GM19467 (cell line): ENCODE measurements around the gene ZFHX3.

Source experiments
- ATAC-seq: cut with Tn5 transposase; IDR thresholded peaks from one replicate; pipeline ENCODE4 v1.9.1; 2021; ENCODE audit warnings: mild to moderate bottlenecking, moderate library complexity; ENCODE audit not compliant: unreplicated experiment

ZFHX3 gene

DNA sequence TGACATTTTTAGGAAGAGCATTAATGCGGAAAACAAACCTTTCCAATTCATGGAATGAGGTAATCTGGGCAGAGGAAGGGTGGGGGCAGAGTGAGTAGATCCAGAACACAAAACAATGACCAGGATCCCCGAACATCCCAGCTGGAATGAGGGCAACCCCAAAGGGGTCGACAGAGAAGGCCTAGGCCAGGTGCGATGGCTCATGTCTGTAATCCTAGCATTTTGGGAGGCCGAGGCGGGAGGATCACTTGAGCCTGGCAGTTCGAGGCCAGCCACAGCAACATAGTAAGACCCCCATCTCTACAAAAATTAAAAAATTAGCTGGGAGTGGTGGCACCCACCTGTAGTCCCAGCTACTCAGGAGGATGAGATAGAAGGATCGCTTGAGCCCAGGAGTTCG lies 64.7 kb downstream of the ZFHX3 start:
- no peak for ATAC-seq

GRCh38 chr16:72979974-72980373 lies 68.0 kb downstream of the ZFHX3 start:
- no peak for ATAC-seq

DNA sequence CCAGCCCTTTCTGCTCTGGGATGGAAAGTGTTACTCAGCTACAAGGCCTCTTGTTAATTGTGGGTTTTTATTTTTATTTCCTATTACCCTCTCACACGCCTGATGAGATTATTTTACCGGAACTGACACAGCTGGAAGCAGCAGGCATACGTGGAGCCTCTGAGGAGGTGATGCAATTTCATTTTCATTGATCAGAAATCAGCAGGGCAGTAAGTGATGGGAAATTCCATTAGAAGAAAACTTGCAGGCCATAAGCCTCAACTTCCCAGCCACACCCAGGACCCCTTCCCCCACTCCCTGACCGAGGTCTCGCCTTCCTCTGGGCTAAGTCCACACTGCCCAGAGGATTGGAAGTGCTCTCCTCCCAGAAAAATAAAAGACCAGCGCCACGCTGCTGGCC lies 69.7 kb downstream of the ZFHX3 start:
- ATAC-seq, result no peak

GRCh38 chr16:72977127-72977526 lies 70.8 kb downstream of the ZFHX3 start:
- no peak for ATAC-seq

DNA sequence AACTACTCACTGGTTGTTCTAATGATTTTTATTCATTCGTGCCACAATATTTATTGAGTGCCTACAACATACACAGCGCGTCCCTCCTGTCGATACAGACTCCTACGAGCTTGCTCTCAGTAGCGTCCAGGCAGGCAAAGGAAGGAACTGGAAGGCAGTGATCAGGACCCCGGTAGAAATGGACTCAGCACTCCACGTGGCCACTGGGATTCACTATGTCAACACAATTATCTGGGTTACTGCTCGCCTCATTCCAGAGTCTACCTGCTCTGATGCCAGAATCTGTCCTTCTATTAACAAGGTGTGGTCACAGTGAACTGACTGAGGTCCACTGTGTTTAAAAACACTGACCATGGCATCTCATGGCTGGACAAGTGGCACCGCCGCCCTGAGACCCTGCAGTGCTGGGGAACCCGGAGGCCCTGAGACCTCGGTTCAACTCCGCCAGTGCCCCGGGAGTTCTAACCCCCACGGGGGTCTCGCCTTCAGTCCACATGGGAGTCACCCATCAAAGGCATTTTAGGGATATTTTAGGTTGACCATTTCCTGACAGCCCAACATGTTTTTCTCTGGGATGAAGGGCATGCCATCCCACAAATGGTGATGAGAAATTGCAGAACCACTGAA lies 71.4 kb downstream of the ZFHX3 start:
- no peak for ATAC-seq

GRCh38 chr16:72975809-72976437 lies 72.0 kb downstream of the ZFHX3 start:
- no peak for ATAC-seq

DNA sequence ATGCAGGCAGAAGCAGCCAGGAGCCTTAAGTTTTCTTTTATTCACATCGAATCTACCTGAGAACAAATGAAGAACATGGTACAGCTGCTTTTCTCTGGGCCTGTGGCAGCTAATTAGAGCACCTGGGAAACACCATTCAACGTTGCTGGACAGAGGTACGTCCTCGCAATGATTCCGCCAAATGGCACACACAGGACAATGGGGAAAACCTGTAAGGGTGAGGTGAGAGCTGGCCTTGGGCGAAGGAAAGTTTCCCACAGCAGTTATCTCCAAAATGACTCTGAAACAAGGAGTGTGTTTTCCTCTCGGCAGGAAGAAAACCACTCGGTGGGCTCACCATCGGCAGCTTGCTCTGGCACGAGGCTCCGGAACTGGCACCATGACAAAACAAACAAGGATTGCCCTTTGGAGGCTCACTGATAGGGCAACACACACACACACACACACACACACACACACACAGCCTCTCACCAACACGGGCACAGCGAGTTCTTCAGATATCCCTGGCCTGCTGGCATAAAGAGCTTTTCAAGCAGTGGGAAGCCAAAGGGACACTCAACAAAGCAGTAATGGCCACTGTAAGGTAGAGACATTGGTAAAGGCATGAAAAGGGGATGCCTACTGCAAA lies 73.7 kb downstream of the ZFHX3 start:
- no peak for ATAC-seq

DNA sequence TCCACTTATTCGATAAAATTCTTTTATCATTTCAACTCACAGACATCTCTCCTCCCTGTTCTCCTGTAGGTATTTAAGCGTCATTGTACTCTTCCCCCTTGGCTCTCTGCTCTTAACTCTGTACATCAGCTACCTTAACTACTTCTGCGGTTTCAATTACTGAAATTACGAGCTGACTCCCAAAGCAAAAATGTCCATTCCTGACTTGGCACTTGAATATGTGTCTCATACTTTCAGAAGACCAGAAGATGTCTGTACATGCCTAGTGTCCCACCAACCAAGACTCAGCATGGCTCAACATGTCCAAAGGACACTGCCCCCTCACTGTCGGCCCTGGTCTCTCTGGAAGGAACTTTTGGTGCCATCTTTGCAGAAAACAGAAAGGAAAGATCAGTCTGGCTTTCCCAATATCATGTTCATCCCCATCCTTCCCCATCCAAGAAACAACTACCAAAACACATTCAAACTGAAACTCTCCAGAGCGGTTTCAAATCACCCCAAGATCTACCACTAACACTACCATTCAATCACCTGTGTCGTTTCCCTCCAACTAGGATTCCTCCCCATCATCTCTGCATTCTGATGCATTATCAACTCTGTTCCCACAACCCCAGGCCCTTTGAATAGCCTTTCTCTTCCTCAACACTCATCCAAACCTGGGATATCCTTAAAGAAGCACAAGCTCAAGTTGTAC lies 74.9 kb downstream of the ZFHX3 start:
- ATAC-seq, result no peak

GRCh38 chr16:72971370-72971769 lies 76.6 kb downstream of the ZFHX3 start:
- no peak for ATAC-seq

- no peak for ATAC-seq
Measured at GRCh38 chr16:72970656-72971055, 77.3 kb downstream of the ZFHX3 start.

GRCh38 chr16:72969812-72970211 lies 78.1 kb downstream of the ZFHX3 start:
- no peak for ATAC-seq

- ATAC-seq, result no peak
Measured at GRCh38 chr16:72969146-72969545, 78.8 kb downstream of the ZFHX3 start.

GRCh38 chr16:72967941-72968340 lies 80.0 kb downstream of the ZFHX3 start:
- ATAC-seq, result no peak

DNA sequence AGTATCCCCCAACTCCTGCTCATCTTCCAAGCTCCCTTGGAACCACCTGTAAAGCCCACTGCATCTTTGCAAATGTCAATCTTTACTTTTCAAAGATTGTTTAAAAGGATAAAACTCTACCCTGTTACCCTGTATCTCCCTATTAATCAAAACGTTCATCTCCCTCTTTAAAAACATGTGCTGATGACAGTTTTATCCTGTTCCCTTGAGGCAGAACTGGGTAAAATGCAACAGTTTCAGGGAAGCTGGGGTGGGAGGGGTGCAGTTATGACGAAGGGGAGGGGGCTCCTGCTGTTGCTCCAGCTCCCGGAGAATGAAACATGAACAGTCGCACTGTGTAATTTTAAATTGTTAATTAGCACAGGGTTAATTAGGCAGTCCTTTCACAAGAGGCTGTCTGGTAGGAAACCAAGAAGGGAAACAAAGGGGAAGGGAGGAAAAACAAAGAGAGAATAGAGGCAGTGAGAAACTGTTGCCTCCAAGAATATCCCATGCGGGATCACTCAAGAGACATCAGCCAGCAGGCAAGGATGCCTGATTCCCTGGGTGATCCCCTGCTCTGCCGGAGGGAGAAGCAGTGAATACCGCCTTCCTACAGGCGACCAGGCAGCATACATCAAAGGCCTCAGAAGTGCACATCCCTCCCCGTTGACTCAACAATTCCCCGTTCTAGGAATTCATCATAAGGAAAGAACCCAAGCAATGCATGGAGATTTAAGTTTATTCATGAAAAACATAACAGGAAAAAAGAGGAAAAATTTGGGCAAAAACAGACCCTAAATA lies 84.2 kb downstream of the ZFHX3 start:
- ATAC-seq, result no peak

DNA sequence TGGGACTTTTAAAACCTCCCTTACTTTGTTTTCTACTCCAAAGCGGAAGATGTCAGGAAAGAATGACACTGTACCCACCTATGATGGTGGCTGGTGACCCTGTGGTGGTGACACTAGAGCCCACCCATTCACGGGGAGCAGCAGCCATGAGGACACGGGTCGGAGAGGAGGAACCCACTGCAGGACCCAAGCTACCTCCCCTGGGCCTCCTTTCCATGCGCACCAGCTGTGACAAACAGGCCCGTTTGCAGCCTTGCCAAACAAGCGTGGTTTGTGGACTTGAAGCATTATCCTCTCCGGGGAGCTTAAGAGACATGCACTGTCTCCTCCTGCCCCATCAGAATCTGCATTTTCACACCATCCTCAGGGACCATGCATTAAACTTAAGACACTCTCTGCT lies 85.6 kb downstream of the ZFHX3 start:
- ATAC-seq, result no peak

GRCh38 chr16:72961863-72962262 lies 86.1 kb downstream of the ZFHX3 start:
- ATAC-seq, result no peak

DNA sequence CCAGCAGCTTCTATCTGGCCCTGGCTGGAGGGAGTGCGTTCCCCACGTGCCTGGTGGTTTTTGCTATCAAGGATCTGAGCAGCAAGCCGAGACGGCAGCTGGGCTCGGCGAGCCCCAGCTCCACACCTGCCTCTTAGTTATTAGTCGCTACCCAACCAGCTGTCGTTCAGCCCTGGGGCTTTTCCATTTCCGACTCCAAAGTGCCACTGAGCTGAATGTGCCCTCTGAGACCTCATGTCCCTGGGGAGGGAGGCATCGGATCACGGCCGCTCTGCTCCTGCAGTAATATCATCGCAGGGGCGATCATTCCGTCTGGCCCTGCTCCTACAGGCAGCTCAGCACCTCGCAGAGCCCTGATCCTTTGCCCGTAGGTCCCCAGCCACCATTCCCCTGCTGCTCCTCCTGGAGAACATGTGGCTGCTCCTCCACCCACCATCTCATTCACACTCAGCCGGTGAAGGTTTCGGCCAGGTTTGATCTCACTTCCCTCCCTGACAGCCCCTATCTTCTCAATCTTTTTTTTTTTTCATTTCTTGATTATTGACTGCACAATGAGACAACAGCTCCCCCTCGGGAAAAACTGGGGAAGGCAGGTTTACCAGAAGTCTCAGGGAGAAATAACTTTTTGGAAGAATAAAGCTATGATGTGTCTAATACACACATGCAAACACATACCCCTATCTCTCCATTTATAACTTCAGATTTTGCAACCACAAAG lies 86.7 kb downstream of the ZFHX3 start:
- no peak for ATAC-seq

DNA sequence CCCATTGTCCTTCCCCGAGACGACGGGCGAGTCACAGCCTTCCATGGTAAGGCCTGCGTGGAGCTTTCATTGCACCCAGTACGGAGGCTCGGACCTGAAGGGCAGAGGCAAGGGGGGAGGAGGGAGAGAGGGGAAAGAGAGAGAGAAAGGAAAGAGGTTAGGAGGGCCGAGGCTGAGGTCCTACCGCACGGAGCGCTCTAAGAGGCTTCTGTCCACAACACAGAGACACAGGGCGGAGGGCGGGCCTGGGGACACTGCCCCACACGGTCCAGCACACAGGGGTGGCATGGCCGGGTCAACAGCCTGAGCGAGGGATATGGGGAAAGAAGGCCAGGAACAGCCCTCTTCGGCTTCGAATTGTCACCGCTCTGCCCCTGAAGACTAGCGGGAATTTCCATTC lies 87.8 kb downstream of the ZFHX3 start:
- ATAC-seq, result no peak

GRCh38 chr16:72959301-72959996 lies 88.5 kb downstream of the ZFHX3 start:
- no peak for ATAC-seq

GRCh38 chr16:72958522-72959076 lies 89.3 kb downstream of the ZFHX3 start:
- no peak for ATAC-seq
